GM10266 (cell line): Measurements from ENCODE around the gene BICD1.
"Not testable (repeated sequence)": the region's sequence is repeated elsewhere in the genome, so short reads cannot be mapped to it uniquely, and the experiment has no call there.

ENCODE experiments used
- DNase-seq: peaks from one replicate; pipeline ENCODE4 v3.0.0; 2012; ENCODE audit errors: extremely low spot score
- TF ChIP-seq, protein P1 (sequence below): IDR thresholded peaks from 2 replicates; pipeline ENCODE4 v1.5.1; 2012; ENCODE audit warnings: mild to moderate bottlenecking, low read depth; ENCODE audit not compliant: control insufficient read depth, insufficient read depth; ENCODE audit errors: missing control alignments

BICD1 gene

GRCh38 chr12:32217354-32218310 is 111.0 kb downstream of the BICD1 start:
- TF ChIP-seq, protein P1, sequence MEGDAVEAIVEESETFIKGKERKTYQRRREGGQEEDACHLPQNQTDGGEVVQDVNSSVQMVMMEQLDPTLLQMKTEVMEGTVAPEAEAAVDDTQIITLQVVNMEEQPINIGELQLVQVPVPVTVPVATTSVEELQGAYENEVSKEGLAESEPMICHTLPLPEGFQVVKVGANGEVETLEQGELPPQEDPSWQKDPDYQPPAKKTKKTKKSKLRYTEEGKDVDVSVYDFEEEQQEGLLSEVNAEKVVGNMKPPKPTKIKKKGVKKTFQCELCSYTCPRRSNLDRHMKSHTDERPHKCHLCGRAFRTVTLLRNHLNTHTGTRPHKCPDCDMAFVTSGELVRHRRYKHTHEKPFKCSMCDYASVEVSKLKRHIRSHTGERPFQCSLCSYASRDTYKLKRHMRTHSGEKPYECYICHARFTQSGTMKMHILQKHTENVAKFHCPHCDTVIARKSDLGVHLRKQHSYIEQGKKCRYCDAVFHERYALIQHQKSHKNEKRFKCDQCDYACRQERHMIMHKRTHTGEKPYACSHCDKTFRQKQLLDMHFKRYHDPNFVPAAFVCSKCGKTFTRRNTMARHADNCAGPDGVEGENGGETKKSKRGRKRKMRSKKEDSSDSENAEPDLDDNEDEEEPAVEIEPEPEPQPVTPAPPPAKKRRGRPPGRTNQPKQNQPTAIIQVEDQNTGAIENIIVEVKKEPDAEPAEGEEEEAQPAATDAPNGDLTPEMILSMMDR = no peak
- DNase-seq = no peak

DNA sequence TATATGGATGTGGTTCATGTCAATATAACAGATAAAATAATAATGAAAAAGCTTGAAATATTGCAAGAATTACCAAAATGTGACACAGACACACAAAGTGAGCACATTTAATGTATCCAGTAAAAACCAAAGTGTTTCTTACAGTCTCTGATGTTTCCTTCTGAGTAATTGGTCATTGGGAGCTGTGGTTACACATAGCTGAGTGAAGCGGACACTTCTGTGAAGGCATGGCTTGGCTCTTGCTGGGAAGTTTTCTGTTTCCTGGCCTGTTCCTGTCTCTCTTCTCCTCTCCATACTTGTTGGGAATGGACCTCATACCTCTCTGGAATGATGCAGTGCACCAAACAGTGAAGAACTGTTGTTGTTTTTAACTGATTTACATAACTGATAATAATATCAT is 117.3 kb downstream of the BICD1 start:
- DNase-seq = no peak
- TF ChIP-seq, protein P1 = no peak

GRCh38 chr12:32226768-32227167 is 120.1 kb downstream of the BICD1 start:
- no peak for DNase-seq
- TF ChIP-seq, protein P1 = no peak

DNA sequence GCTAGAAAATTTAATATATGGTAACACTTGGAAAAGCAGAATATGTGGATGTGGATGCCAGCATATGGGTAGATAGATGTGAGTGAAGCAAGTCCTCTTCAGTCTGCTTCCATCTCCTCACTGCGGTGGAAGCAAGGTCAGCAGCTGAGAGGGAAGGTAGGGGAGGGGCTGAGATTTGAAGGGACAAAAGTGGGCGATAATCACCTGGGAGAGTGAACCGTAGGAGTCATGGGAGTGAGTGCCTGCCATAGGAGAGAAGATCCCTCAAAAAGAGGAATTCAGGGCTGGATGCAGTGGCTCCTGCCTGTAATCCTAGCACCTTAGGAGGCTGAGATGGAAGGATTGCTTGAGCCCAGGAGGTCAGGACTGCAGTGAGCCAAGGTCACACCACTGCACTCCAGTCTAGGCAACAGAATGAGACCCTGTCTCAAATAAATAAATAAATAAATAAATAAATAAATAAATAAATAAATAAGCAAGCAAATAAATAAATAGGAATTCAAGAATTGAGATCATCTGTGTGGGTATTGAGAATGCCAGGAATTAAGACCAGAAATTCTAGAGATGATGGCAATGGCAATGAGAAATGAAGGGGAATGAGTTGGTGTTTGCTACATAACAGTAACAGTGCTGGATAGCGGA is 123.4 kb downstream of the BICD1 start:
- no peak for DNase-seq
- TF ChIP-seq, protein P1 = no peak

- DNase-seq = no peak
- TF ChIP-seq, protein P1 = no peak
These were observed 124.0 kb downstream of the BICD1 start for GRCh38 chr12:32230613-32230993.

GRCh38 chr12:32231361-32231760 is 124.7 kb downstream of the BICD1 start:
- not testable (repeated sequence) for DNase-seq

DNA sequence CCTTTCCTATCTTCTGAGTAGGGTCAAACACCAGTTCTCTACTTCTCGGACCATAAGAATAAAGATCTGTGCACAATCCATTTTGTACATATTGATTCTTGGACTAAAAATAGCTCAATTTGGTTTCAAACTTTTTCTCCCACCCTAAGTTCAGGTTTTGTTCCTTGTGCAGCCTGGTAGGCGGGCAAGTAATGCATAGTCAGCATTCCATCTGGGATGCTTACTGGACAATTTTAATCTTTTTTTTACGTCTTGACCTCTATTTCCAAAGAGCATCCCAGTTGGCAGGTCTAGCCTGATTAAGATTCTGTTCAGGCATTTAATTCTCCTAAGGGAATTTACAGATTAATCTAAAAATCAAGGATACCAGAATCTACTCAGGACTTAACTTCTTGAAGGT is 126.9 kb downstream of the BICD1 start:
- TF ChIP-seq, protein P1 = no peak
- no peak for DNase-seq

- TF ChIP-seq, protein P1 = no peak
- no peak for DNase-seq
These were observed 128.6 kb downstream of the BICD1 start for GRCh38 chr12:32235251-32235650.
